Heart left ventricle (tissue), 16 donors: ENCODE data around the gene ATP1A4. TPM values are rescaled to one million over a fixed set of nuclear protein-coding genes. Genes with fewer than 3 reads are reported as not detected.

Experiments used
- ATAC-seq, 4 donors: fragments of 200-7000 bp; cut with Tn5 transposase; one replicate each; pipeline ENCODE4 v1.9.1; 2020 to 2022; ENCODE audit warnings: moderate library complexity in 4 of 4, mild to moderate bottlenecking in 3 of 4, moderate number of reproducible peaks in 1 of 4
- DNase-seq, 5 donors: peaks; one replicate each; pipeline ENCODE4 v3.0.0-alpha.2; 2020
- H3K27ac ChIP-seq, 12 donors: fragments of 200-600 bp; sonication (generic) in 4 of 12; one replicate each; pipeline versions ENCODE4 v1.5.0 to v1.8.0; 2016 to 2022; ENCODE audit warnings: mild to moderate bottlenecking in 2 of 12
- H3K27me3 ChIP-seq, 9 donors: fragments of 200-600 bp; sonication (generic) in 2 of 9; one replicate each; pipeline versions ENCODE4 v1.5.1 to v1.8.0; 2016 to 2022; ENCODE audit warnings: mild to moderate bottlenecking in 3 of 9
- H3K36me3 ChIP-seq, 9 donors: fragments of 200-600 bp; sonication (generic) in 2 of 9; one replicate each; pipeline versions ENCODE4 v1.5.0 to v1.8.0; 2018 to 2022; ENCODE audit warnings: mild to moderate bottlenecking in 2 of 9
- H3K4me1 ChIP-seq, 12 donors: fragments of 200-600 bp; sonication (generic) in 4 of 12; one replicate each; pipeline versions ENCODE4 v1.5.0 to v1.8.0; 2016 to 2022; ENCODE audit warnings: mild to moderate bottlenecking in 3 of 12
- H3K4me3 ChIP-seq, 12 donors: fragments of 200-600 bp; sonication (generic) in 4 of 12; one replicate each; pipeline versions ENCODE4 v1.5.0 to v1.8.0; 2017 to 2022; ENCODE audit warnings: mild to moderate bottlenecking in 9 of 12, moderate library complexity in 4 of 12
- H3K9me3 ChIP-seq, 12 donors: fragments of 200-600 bp; sonication (generic) in 4 of 12; one replicate each; pipeline versions ENCODE4 v1.5.0 to v1.8.0; 2016 to 2022; ENCODE audit warnings: mild to moderate bottlenecking in 1 of 12
- CTCF ChIP-seq, 12 donors: fragments of 200-600 bp; sonication (generic) in 4 of 12; IDR thresholded peaks; one replicate each; pipeline versions ENCODE4 v1.5.0 to v1.8.0; 2018 to 2022; ENCODE audit warnings: antibody characterized with exemption in 12 of 12, mild to moderate bottlenecking in 5 of 12
- POLR2A ChIP-seq, 2 donors: fragments of 450-650 bp; IDR thresholded peaks; one replicate each; pipeline ENCODE4 v1.6.1; 2017; ENCODE audit warnings: antibody characterized with exemption in 2 of 2, mild to moderate bottlenecking in 2 of 2, moderate library complexity in 2 of 2
- WGBS, 4 donors: extraction: QIAGEN DNeasy Blood & Tissue Kit in 2 of 4; methylation state at CpG; one replicate each; pipeline versions ENCODE4 v1.1.5 to v1.1.7; 2013 to 2018; 5-methylcytosine and 5-hydroxymethylcytosine counted together
- intact Hi-C, 10 donors: fragments of 100-400 bp; cut with DNase I; formaldehyde crosslinking; loops; one replicate each; pipeline versions ENCODE4 v1.11.1 to v1.14.2; 2022
- polyA plus RNA-seq, 2 donors: library from polyadenylated mRNA; stranded (reverse); fragments of 200-250 nt; gene quantifications; one replicate each; pipeline ENCODE4 v1.2.3, GENCODE V29; 2013
- total RNA-seq, 9 donors: library from RNA; depleted of rRNA in 2 of 9; stranded (reverse); fragments of >200 nt in 2 of 9; fragmentation: NEBNext Ultra II Directional in 3 of 9; extraction: Animal tissue kit (Norgen Biotek cat#: 25700) in 3 of 9; gene quantifications; one replicate each; pipeline versions ENCODE4 v1.1.0 to v1.2.4, GENCODE V29; 2016 to 2023
- donor health status: ischemic (EF 13 %, LVEDD 7.1; RV severe dilation, severe dysfunction).
- donor health status: healthy with polysubstance abuse.
- donor health status: DM: no; HTN: yes; CAD: no.
- donor health status: DM: no; HTN: no; CAD: no.
- donor health status: ischemic (EF 25% LVEDD 6.9; RV normal size, moderate dysfunction).
- donor health status: ischemic (EF 25% LVEDD 5.7; RV mildly dilated, moderate dysfunction).
- donor health status: healthy.
- donor health status: DM: yes; HTN: yes; CAD: no.
- donor health status: ischemic (EF 35%, LVEDD 5.7; RV mildly dilated, moderate dysfunction).
- donor health status: nonischemic (EF 11% LVEDD 7.7; RV severe dilation, severe dysfunction).
- donor health status: DM: yes; HTN: yes; CAD: no.
- donor health status: PGD.
- donor health status: ischemic (EF 29% LVEDD 5.4; RV normal size, mild dysfunction).
- donor health status: nonischemic (EF 23%, LVEDD 6.1; RV moderate dilation, normal function).

ATP1A4 gene
- total and polyA plus RNA-seq, 11 donors: 0.09 to 1.3 (median 0.25) TPM; not detected in 6

- H3K4me1 ChIP-seq: peaks cover 22 to 60% (median 53%) of the 10 kb centered on the region in 12 donors
- whole genome bisulfite sequencing, 4 donors: 0 to 1% (median 0%) methylated on average over 24 to 76 of the region's 76 CpGs
Measured at GRCh38 chr1:160205242-160206035, 54.0 kb downstream of the ATP1A4 start, which contains the start of gene PEA15. Gene PEA15 (plus strand): TSS chr1:160205384. CDS start chr1:160211545, 6,161 bp downstream.

GRCh38 chr1:160206036-160206389 lies 54.6 kb downstream of the ATP1A4 start:
- peaks cover 22 to 65% (median 57%) of the 10 kb centered on the region in 12 donors for H3K4me1 ChIP-seq

More at GRCh38 chr1:160205242-160206035, 54.0 kb downstream of the ATP1A4 start, which contains the start of gene PEA15:
- Histone ChIP-seq H3K36me3 (peaks cover 0 to 36% (median 3%) of the 10 kb centered on the region in 9 donors), H3K27ac (peak within 1 kb of the TSS; percentile 67 to 98 (median 90)), H3K27me3 (no peaks in the 10 kb centered on the region), H3K9me3 (no peaks in the 10 kb centered on the region), H3K4me3 (peak within 1 kb of the TSS; percentile 60 to 99 (median 88))
- TF ChIP-seq POLR2A (IDR thresholded peaks at IDR 0.05) (peak; percentile 10 to 83), CTCF (IDR thresholded peaks at IDR 0.05) (no peak)
- ATAC-seq (peak; percentile 60 to 85 (median 80)), DNase-seq (peak; percentile 80 to 91 (median 86))
- intact Hi-C loops: loop anchor here in 2 of 10 donors (5.0 kb wide), 2 partner anchors 37 to 52 kb away; no protein-coding TSS in a partner anchor

GRCh38 chr1:160206421-160207117 lies 55.2 kb downstream of the ATP1A4 start:
- 46 to 53% (median 50%) methylated on average over 9 of the region's 9 CpGs for WGBS, 4 donors
- intact Hi-C loops: loop anchor here in 2 of 10 donors (5.0 kb wide), 2 partner anchors 36 to 51 kb away; no protein-coding TSS in a partner anchor
- DNase-seq (no peak), ATAC-seq (peak in 1 of 4 donors; percentile 16)
- H3K36me3 ChIP-seq: peaks cover 0 to 46% (median 9%) of the 10 kb centered on the region in 9 donors
- peak overlapping the region; percentile 67 to 98 (median 90) for H3K27ac ChIP-seq
- peaks cover 22 to 67% (median 58%) of the 10 kb centered on the region in 12 donors for H3K4me1 ChIP-seq
- no peak for TF ChIP-seq CTCF (IDR thresholded peaks at IDR 0.05)
- no peak for TF ChIP-seq POLR2A (IDR thresholded peaks at IDR 0.05)
- no peaks in the 10 kb centered on the region for H3K9me3 ChIP-seq
- H3K27me3 ChIP-seq: no peaks in the 10 kb centered on the region
- peak overlapping the region; percentile 60 to 99 (median 88) for H3K4me3 ChIP-seq

More at GRCh38 chr1:160206036-160206389, 54.6 kb downstream of the ATP1A4 start:
- DNase-seq (peak in 4 of 5 donors; percentile 59 to 71 (median 64)), ATAC-seq (peak in 3 of 4 donors; percentile 39 to 71 (median 61))
- intact Hi-C loops: loop anchor here in 2 of 10 donors (5.0 kb wide), 2 partner anchors 36 to 51 kb away; no protein-coding TSS in a partner anchor
- peak overlapping the region; percentile 60 to 99 (median 88) for H3K4me3 ChIP-seq
- peaks cover 0 to 42% (median 3%) of the 10 kb centered on the region in 9 donors for H3K36me3 ChIP-seq
- no peak for TF ChIP-seq CTCF (IDR thresholded peaks at IDR 0.05)
- TF ChIP-seq POLR2A (IDR thresholded peaks at IDR 0.05): no peak
- H3K27ac ChIP-seq: peak overlapping the region; percentile 67 to 98 (median 90)
- no peaks in the 10 kb centered on the region for H3K27me3 ChIP-seq
- whole genome bisulfite sequencing, 4 donors: 0 to 4% (median 2%) methylated on average over 9 of the region's 9 CpGs
- H3K9me3 ChIP-seq: no peaks in the 10 kb centered on the region
